ENCODE results near the gene SEMA6C.

DNA sequence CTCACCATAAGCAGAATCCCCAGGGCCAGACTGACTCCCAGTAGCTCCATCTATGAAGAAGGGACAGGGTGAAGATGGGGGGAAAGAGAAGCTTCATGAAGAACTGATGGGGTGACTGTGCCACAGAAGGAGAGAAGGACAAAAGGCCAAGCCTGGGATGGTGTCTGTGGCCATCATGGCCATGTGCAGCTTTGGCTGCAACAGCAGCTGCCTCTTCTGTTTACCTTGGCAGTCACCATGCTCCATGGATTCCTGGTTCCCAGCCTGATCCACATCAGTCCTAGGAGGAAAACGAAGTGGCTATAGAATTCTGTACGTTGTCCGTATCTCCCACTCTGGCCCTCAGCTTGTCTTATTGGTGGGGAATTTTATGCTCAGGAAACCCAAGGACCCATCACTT lies 12.0 kb downstream of the SEMA6C start:
- TF ChIP-seq SIN3A (IDR thresholded peaks at IDR 0.05; ENCODE audit: low read depth): no peak
- TF ChIP-seq CTCF (IDR thresholded peaks at IDR 0.05 in 2 of 3, conservative IDR thresholded peaks at IDR 0.05 in 1 of 3; ENCODE audit: borderline replicate concordance in 1 of 3, insufficient read depth in 1 of 3, low read depth in 2 of 3, low read length in 2 of 3): no peak
- TF ChIP-seq EZH2phosphoT487 (IDR thresholded peaks at IDR 0.05; ENCODE audit: borderline replicate concordance): no peak
- no peak for TF ChIP-seq ELF1 (IDR thresholded peaks at IDR 0.05; ENCODE audit: borderline replicate concordance, low read depth)

Data from HCT116 (cell line).